H1 (cell line): ENCODE results near the gene ANKRD11. TPM values are rescaled to one million over a fixed set of nuclear protein-coding genes. Genes with fewer than 3 reads are reported as not detected.

Experiments
- CTCF ChIA-PET: fragments of 300-600 bp; sonication (Branson Sonifier 250); formaldehyde crosslinking; loops from one replicate; lab custom pipeline; 2021; ENCODE audit not compliant: partially characterized antibody; lab: Charles Lee
- POLR2A ChIA-PET: fragments of 300-600 bp; sonication (Branson Sonifier 250); formaldehyde crosslinking; loops from one replicate; lab custom pipeline; 2021; ENCODE audit warnings: inconsistent platforms; ENCODE audit not compliant: partially characterized antibody; lab: Charles Lee
- DNase-seq, 2 experiments: peaks; one replicate each; pipeline versions ENCODE4 v3.0.0 to v3.0.0-alpha.2; 2010 to 2022; ENCODE audit warnings: low spot score in 2 of 2, low read depth in 1 of 2, mixed read lengths in 1 of 2
- FAIRE-seq: peaks from 2 replicates; lab custom pipeline; 2011; peaks lifted over from hg19 to GRCh38; lab: Jason Lieb, UNC
- H2AFZ ChIP-seq: 2 replicates; pipeline ENCODE4 v1.8.1; 2012; ENCODE audit warnings: low read length, inconsistent platforms
- H2AK5ac ChIP-seq: 2 replicates; pipeline ENCODE4 v1.6.1; 2013; ENCODE audit warnings: low read depth, low read length
- H2BK120ac ChIP-seq: replicated peaks from 2 replicates; pipeline ENCODE3; 2013; ENCODE audit warnings: low read depth, low read length, inconsistent platforms
- H2BK12ac ChIP-seq: 2 replicates; pipeline ENCODE4 v1.6.1; 2013; ENCODE audit warnings: low read depth, low read length
- H2BK15ac ChIP-seq: 2 replicates; pipeline ENCODE4 v1.6.1; 2013; ENCODE audit warnings: low read length
- H2BK20ac ChIP-seq: 2 replicates; pipeline ENCODE4 v1.6.1; 2013; ENCODE audit warnings: low read length
- H2BK5ac ChIP-seq: 2 replicates; pipeline ENCODE4 v1.6.1; 2013; ENCODE audit warnings: low read depth, low read length
- H3K14ac ChIP-seq: 2 replicates; pipeline ENCODE4 v1.6.1; 2013; ENCODE audit warnings: inconsistent platforms; ENCODE audit not compliant: insufficient read length
- H3K18ac ChIP-seq: 2 replicates; pipeline ENCODE4 v1.6.1; 2013; ENCODE audit warnings: low read length; ENCODE audit errors: extremely low read depth
- H3K23ac ChIP-seq: 2 replicates; pipeline ENCODE4 v1.6.1; 2013; ENCODE audit warnings: inconsistent platforms; ENCODE audit not compliant: insufficient read length
- H3K23me2 ChIP-seq: 2 replicates; pipeline ENCODE4 v1.6.1; 2013; ENCODE audit warnings: low read depth, low read length
- H3K27ac ChIP-seq: 2 replicates; pipeline ENCODE4 v1.6.1; 2011; ENCODE audit warnings: low read depth, low read length, inconsistent platforms
- H3K27me3 ChIP-seq, 4 experiments: replicated peaks in 1 of 4; 1 replicate in 1 of 4; 2 replicates in 3 of 4; pipeline versions ENCODE4 v1.6.1 to v1.8.1; 2011 to 2013; ENCODE audit warnings: low read length in 3 of 4, mild to moderate bottlenecking in 3 of 4, inconsistent platforms in 2 of 4, mixed read lengths in 2 of 4, moderate library complexity in 1 of 4; ENCODE audit not compliant: control insufficient read depth in 3 of 4, insufficient read depth in 3 of 4; ENCODE audit errors: extremely low read depth in 1 of 4
- H3K36me3 ChIP-seq, 4 experiments: 2 replicates each; pipeline versions ENCODE4 v1.6.1 to v1.8.1; 2011 to 2013; ENCODE audit warnings: mild to moderate bottlenecking in 4 of 4, low read length in 3 of 4, moderate library complexity in 2 of 4, control low read depth in 1 of 4, inconsistent platforms in 1 of 4; ENCODE audit not compliant: insufficient read depth in 4 of 4, control insufficient read depth in 2 of 4
- H3K4ac ChIP-seq: replicated peaks from 2 replicates; pipeline ENCODE3; 2013; ENCODE audit warnings: low read length, low read depth, mixed read lengths, inconsistent platforms; ENCODE audit not compliant: insufficient read length
- H3K4me1 ChIP-seq, 4 experiments: replicated peaks in 1 of 4; 1 replicate in 1 of 4; 2 replicates in 3 of 4; pipeline versions ENCODE4 v1.6.1 to v1.8.1; 2011 to 2013; ENCODE audit warnings: low read length in 3 of 4, inconsistent platforms in 2 of 4, mixed read lengths in 1 of 4; ENCODE audit not compliant: insufficient read depth in 4 of 4, control insufficient read depth in 3 of 4
- H3K4me2 ChIP-seq, 2 experiments: 2 replicates each; pipeline versions ENCODE4 v1.6.1 to v1.8.1; 2011 to 2013; ENCODE audit warnings: low read depth in 2 of 2, low read length in 2 of 2, control low read depth in 1 of 2, inconsistent platforms in 1 of 2, mild to moderate bottlenecking in 1 of 2; ENCODE audit not compliant: insufficient read depth in 1 of 2
- H3K4me3 ChIP-seq, 4 experiments: fragments of 200-600, 300-600 bp in 1 of 4; sonication (generic), shearing (Covaris generic), sonication (Bioruptor Twin) in 1 of 4; 2 replicates each; pipeline versions ENCODE4 v1.5.1 to v1.8.1; 2011 to 2016; ENCODE audit warnings: low read length in 4 of 4, low read depth in 3 of 4, control low read depth in 2 of 4, inconsistent platforms in 2 of 4, mild to moderate bottlenecking in 2 of 4, mixed read lengths in 1 of 4, moderate library complexity in 1 of 4; ENCODE audit not compliant: insufficient read depth in 2 of 4; ENCODE audit errors: extremely low read depth in 1 of 4
- H3K56ac ChIP-seq: replicated peaks from 2 replicates; pipeline ENCODE3; 2013; ENCODE audit warnings: low read depth, mild to moderate bottlenecking, mixed read lengths, low read length, inconsistent platforms; ENCODE audit not compliant: insufficient read length
- H3K79me1 ChIP-seq: 2 replicates; pipeline ENCODE4 v1.6.1; 2013; ENCODE audit warnings: low read depth, low read length, control low read depth
- H3K79me2 ChIP-seq, 2 experiments: 2 replicates each; pipeline versions ENCODE4 v1.6.1 to v1.8.1; 2012 to 2013; ENCODE audit warnings: low read length in 2 of 2, mild to moderate bottlenecking in 2 of 2, inconsistent platforms in 1 of 2; ENCODE audit not compliant: insufficient read depth in 2 of 2, control insufficient read depth in 1 of 2
- H3K9ac ChIP-seq, 4 experiments: replicated peaks in 1 of 4; 1 replicate in 1 of 4; 2 replicates in 3 of 4; pipeline versions ENCODE4 v1.6.1 to v1.8.1; 2011 to 2013; ENCODE audit warnings: low read depth in 3 of 4, low read length in 3 of 4, control low read depth in 2 of 4, mild to moderate bottlenecking in 2 of 4, moderate library complexity in 2 of 4, inconsistent platforms in 1 of 4; ENCODE audit errors: extremely low read depth in 1 of 4
- H3K9me3 ChIP-seq, 2 experiments: 2 replicates each; pipeline versions ENCODE4 v1.6.1 to v1.8.1; 2012 to 2013; ENCODE audit warnings: mild to moderate bottlenecking in 2 of 2, moderate library complexity in 2 of 2, control low read depth in 1 of 2, inconsistent platforms in 1 of 2, low read depth in 1 of 2, low read length in 1 of 2, mixed read lengths in 1 of 2; ENCODE audit not compliant: insufficient read depth in 2 of 2
- H4K20me1 ChIP-seq, 2 experiments: replicated peaks in 1 of 2; 2 replicates each; pipeline versions ENCODE3 to v1.8.1; 2011 to 2013; ENCODE audit warnings: inconsistent platforms in 2 of 2, low read length in 2 of 2, mild to moderate bottlenecking in 1 of 2; ENCODE audit not compliant: insufficient read depth in 2 of 2, control insufficient read depth in 1 of 2
- H4K5ac ChIP-seq: 2 replicates; pipeline ENCODE4 v1.6.1; 2013; ENCODE audit warnings: low read length, low read depth, mixed read lengths, inconsistent platforms; ENCODE audit not compliant: insufficient read length
- H4K8ac ChIP-seq: 2 replicates; pipeline ENCODE4 v1.8.0; 2013; ENCODE audit warnings: mild to moderate bottlenecking, moderate library complexity, low read length, inconsistent platforms; ENCODE audit not compliant: insufficient read depth; ENCODE audit errors: extremely low read depth
- H4K91ac ChIP-seq: replicated peaks from 2 replicates; pipeline ENCODE3; 2013; ENCODE audit warnings: low read length, mixed read lengths, inconsistent platforms; ENCODE audit not compliant: insufficient read length
- CEBPB ChIP-seq: IDR thresholded peaks from 2 replicates; pipeline ENCODE4 v1.6.1; 2012; ENCODE audit warnings: low read depth, low read length
- GTF2F1 ChIP-seq: IDR thresholded peaks from 2 replicates; pipeline ENCODE4 v1.6.1; 2012; ENCODE audit warnings: low read depth, low read length, improper control_type of control experiment, borderline replicate concordance
- POU5F1 ChIP-seq: IDR thresholded peaks from 2 replicates; pipeline ENCODE4 v1.6.1; 2011; ENCODE audit warnings: low read depth, mild to moderate bottlenecking, low read length, moderate library complexity
- WGBS, 2 experiments: shearing (Covaris generic) in 1 of 2; methylation state at CpG; one replicate each; pipeline versions ENCODE4 v1.1.6 to v1.1.7; 2013 to 2015; ENCODE audit warnings: low lambda C conversion rate in 2 of 2, mixed read lengths in 2 of 2, inconsistent platforms in 1 of 2, low coverage in 1 of 2, missing lambda C conversion rate in 1 of 2; ENCODE audit not compliant: insufficient replicate concordance in 2 of 2, insufficient coverage in 1 of 2, insufficient read length in 1 of 2; ENCODE audit errors: extremely low coverage in 1 of 2, missing lambda C conversion rate in 1 of 2; 5-methylcytosine and 5-hydroxymethylcytosine counted together
- polyA plus RNA-seq, 7 experiments: library from polyadenylated mRNA; depleted of rRNA in 3 of 7; stranded (reverse) in 5 of 7; unstranded in 2 of 7; fragments of >200 nt in 5 of 7; fragments of 200-250 nt in 2 of 7; gene quantifications; 1 replicate in 5 of 7; 2 replicates in 1 of 7; 4 replicates in 1 of 7; pipeline versions ENCODE4 v1.2.1 to v1.2.3, GENCODE V29; 2011 to 2013; ENCODE audit warnings: missing spikeins in 2 of 7, mixed read lengths in 2 of 7
- total RNA-seq: library from RNA; stranded (reverse); fragmentation: NEBNext Ultra II Directional; extraction: Animal tissue kit (Norgen Biotek cat#: 25700); gene quantifications from 2 replicates; pipeline ENCODE4 v1.2.1, GENCODE V29; 2021

Gene ANKRD11
- total and polyA plus RNA-seq, 2 of the 8 experiments (the other 6 are each of a cell fraction or from before 2014, with no cell fraction given): 46.5 to 142 TPM

GRCh38 chr16:89300976-89301360 is 189.4 kb downstream of the ANKRD11 start:
- Histone ChIP-seq H3K23ac (no peak overlapping the region), H2BK120ac (no peak overlapping the region), H2AFZ (no peak overlapping the region), H3K56ac (no peak overlapping the region), H4K91ac (no peak overlapping the region), H3K27me3 (no peaks in the 10 kb centered on the region), H3K4ac (no peak overlapping the region), H3K27ac (no peak overlapping the region), H2BK20ac (no peak overlapping the region), H3K23me2 (no peaks in the 10 kb centered on the region), H2AK5ac (no peak overlapping the region), H4K8ac (no peak overlapping the region), H3K4me3 (no peak overlapping the region), H2BK12ac (no peak overlapping the region), H3K36me3 (peaks cover 3 to 16% (median 13%) of the 10 kb centered on the region in 4 experiments; a peak in 6 of 8 replicates), H4K20me1 (peaks cover 23 to 37% of the 10 kb centered on the region in 2 experiments), H3K14ac (no peak overlapping the region), H3K9ac (no peak overlapping the region), H3K4me2 (no peak overlapping the region), H3K18ac (no peak overlapping the region), H3K9me3 (no peaks in the 10 kb centered on the region), H2BK5ac (no peak overlapping the region), H3K4me1 (peaks cover 0 to 17% (median 10%) of the 10 kb centered on the region in 4 experiments; a peak in 6 of 7 replicates), H4K5ac (no peak overlapping the region), H2BK15ac (no peak overlapping the region), H3K79me2 (peaks cover 0 to 85% of the 10 kb centered on the region in 2 experiments; a peak in 2 of 4 replicates), H3K79me1 (peaks cover 25% of the 10 kb centered on the region)
- no peak for FAIRE-seq
- TF ChIP-seq CEBPB (peak; percentile 27; the same call in 1 of the 2 replicates), POU5F1 (no peak), GTF2F1 (no peak)
- CTCF ChIA-PET: interaction anchor here (0.9 to 1.4 kb wide), 3 partner anchors 13 to 164 kb away, joined by 3 to 4 read pairs (median 3); no protein-coding TSS in a partner anchor
- WGBS, 2 experiments: 89% methylated on average over 9 of the region's 9 CpGs; no CpG with 5 or more reads in 1 of the 2 experiments
- POLR2A ChIA-PET: interaction anchor here (1.3 kb wide), 1 partner anchor 170 kb away, joined by 3 read pairs; no protein-coding TSS in a partner anchor
- no peak for DNase-seq
